H1 (cell line): ENCODE measurements around the gene BIN1. TPM values are rescaled to one million over a fixed set of nuclear protein-coding genes. Genes with fewer than 3 reads are reported as not detected.

Source experiments
- RFX5 ChIP-seq: IDR thresholded peaks from 2 replicates; pipeline ENCODE4 v1.6.1; 2011; ENCODE audit warnings: low read depth, low read length, improper control_type of control experiment, borderline replicate concordance
- TEAD4 ChIP-seq: IDR thresholded peaks from 2 replicates; pipeline ENCODE4 v1.6.1; 2012; ENCODE audit warnings: low read depth, low read length, inconsistent platforms, mixed read lengths
- polyA plus RNA-seq, 7 experiments: library from polyadenylated mRNA; depleted of rRNA in 3 of 7; stranded (reverse) in 5 of 7; unstranded in 2 of 7; fragments of >200 nt in 5 of 7; fragments of 200-250 nt in 2 of 7; gene quantifications; 1 replicate in 5 of 7; 2 replicates in 1 of 7; 4 replicates in 1 of 7; pipeline versions ENCODE4 v1.2.1 to v1.2.3, GENCODE V29; 2011 to 2013; ENCODE audit warnings: missing spikeins in 2 of 7, mixed read lengths in 2 of 7
- total RNA-seq: library from RNA; stranded (reverse); fragmentation: NEBNext Ultra II Directional; extraction: Animal tissue kit (Norgen Biotek cat#: 25700); gene quantifications from 2 replicates; pipeline ENCODE4 v1.2.1, GENCODE V29; 2021

Gene BIN1
- total and polyA plus RNA-seq, 2 of the 8 experiments (the other 6 are each of a cell fraction or from before 2014, with no cell fraction given): 23.6 to 35.6 TPM

DNA sequence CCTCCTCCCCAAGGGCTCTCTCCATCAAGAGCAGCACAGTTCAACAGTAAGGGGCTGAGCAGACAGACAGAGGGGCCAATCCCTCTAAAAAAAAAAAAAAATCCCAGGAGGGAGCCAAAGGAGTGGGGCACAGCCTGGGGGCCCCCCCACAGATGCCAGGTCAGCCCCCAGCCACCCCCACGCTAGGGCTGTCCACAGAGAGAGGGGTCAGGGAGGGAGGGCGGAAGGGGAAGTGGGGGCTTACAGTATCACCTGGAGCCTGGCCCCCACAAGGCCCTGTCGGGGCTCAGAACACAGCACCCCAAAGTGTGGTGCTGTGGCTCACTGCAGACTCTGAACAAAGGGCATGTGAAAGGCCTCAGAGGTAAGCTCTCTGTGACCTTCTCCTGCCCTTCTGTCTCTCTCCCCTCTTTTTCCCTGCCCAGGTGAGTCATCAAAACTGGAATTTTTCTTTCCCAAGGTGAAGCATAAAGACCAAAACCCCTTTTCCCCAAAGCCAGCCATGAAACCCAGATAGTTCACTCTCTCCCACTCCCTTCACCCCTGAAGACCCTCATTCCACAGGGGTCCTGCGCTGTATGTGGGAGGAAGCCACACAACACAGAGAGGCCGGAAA lies 13.9 kb downstream of the BIN1 start (continued):
- TF ChIP-seq RFX5: no peak
- TF ChIP-seq TEAD4: no peak
